Stimulated activated CD4-positive, alpha-beta T cell treated with anti-CD3 and anti-CD28 coated beads, Interleukin-4, amount 100 ng/mL, for 24 hours (primary cell): ENCODE results near the gene PIK3R5.
"Not testable (repeated sequence)": the region's sequence is repeated elsewhere in the genome, so short reads cannot be mapped to it uniquely, and the experiment has no call there.

Experiments
- DNase-seq: peaks from one replicate; pipeline ENCODE4 v3.0.0-alpha.2; 2020

Gene PIK3R5

GRCh38 chr17:8965394-8966168 is at the start of gene PIK3R5:
TSS of gene PIK3R5 (minus strand) at chr17:8965707. CDS start at chr17:8911494, 54,213 bp downstream.
- peak; percentile 72 for DNase-seq

- DNase-seq = no peak
Observed at GRCh38 chr17:9011001-9011400, 45.5 kb upstream of the PIK3R5 start.

GRCh38 chr17:9009737-9010136 is 44.2 kb upstream of the PIK3R5 start:
- DNase-seq = no peak

GRCh38 chr17:9009096-9009495 is 43.6 kb upstream of the PIK3R5 start:
- DNase-seq = no peak

- DNase-seq = no peak
Observed at GRCh38 chr17:9007052-9007714, 41.7 kb upstream of the PIK3R5 start.

GRCh38 chr17:9006175-9006767 is 40.8 kb upstream of the PIK3R5 start:
- no peak for DNase-seq

GRCh38 chr17:9004961-9005285 is 39.4 kb upstream of the PIK3R5 start:
- DNase-seq = no peak

- DNase-seq = no peak
Observed at GRCh38 chr17:9004132-9004960, 38.8 kb upstream of the PIK3R5 start.

- DNase-seq = no peak
Observed at GRCh38 chr17:9003355-9004131, 38.0 kb upstream of the PIK3R5 start.

- DNase-seq = peak; percentile 27
Observed at GRCh38 chr17:9002606-9003354, 37.3 kb upstream of the PIK3R5 start.

GRCh38 chr17:9002227-9002605 is 36.7 kb upstream of the PIK3R5 start:
- no peak for DNase-seq

GRCh38 chr17:9001559-9001958 is 36.1 kb upstream of the PIK3R5 start:
- no peak for DNase-seq

GRCh38 chr17:8997994-8998628 is 32.6 kb upstream of the PIK3R5 start:
- peak; percentile 83 for DNase-seq

- no peak for DNase-seq
Observed at GRCh38 chr17:8995711-8996110, 30.2 kb upstream of the PIK3R5 start.

- peak; percentile 75 for DNase-seq
Observed at GRCh38 chr17:8994319-8994718, 28.8 kb upstream of the PIK3R5 start.

- peak; percentile 78 for DNase-seq
Observed at GRCh38 chr17:8991514-8992285, 26.2 kb upstream of the PIK3R5 start.

GRCh38 chr17:8988263-8988935 is 22.9 kb upstream of the PIK3R5 start:
- DNase-seq = not testable (repeated sequence)

GRCh38 chr17:8986295-8986694 is 20.8 kb upstream of the PIK3R5 start:
- no peak for DNase-seq

GRCh38 chr17:8985054-8985701 is 19.7 kb upstream of the PIK3R5 start:
- DNase-seq = no peak
